HG02759 (cell line): Measurements from ENCODE around the gene PSMD10.
A peak's percentile ranks its signal among the peaks of the same experiment; 100 is the strongest.

Source experiments
- ATAC-seq: cut with Tn5 transposase; IDR thresholded peaks from one replicate; pipeline ENCODE4 v1.9.1; 2021; ENCODE audit warnings: mild to moderate bottlenecking, moderate library complexity; ENCODE audit not compliant: unreplicated experiment

PSMD10 gene, protein sequence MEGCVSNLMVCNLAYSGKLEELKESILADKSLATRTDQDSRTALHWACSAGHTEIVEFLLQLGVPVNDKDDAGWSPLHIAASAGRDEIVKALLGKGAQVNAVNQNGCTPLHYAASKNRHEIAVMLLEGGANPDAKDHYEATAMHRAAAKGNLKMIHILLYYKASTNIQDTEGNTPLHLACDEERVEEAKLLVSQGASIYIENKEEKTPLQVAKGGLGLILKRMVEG

DNA sequence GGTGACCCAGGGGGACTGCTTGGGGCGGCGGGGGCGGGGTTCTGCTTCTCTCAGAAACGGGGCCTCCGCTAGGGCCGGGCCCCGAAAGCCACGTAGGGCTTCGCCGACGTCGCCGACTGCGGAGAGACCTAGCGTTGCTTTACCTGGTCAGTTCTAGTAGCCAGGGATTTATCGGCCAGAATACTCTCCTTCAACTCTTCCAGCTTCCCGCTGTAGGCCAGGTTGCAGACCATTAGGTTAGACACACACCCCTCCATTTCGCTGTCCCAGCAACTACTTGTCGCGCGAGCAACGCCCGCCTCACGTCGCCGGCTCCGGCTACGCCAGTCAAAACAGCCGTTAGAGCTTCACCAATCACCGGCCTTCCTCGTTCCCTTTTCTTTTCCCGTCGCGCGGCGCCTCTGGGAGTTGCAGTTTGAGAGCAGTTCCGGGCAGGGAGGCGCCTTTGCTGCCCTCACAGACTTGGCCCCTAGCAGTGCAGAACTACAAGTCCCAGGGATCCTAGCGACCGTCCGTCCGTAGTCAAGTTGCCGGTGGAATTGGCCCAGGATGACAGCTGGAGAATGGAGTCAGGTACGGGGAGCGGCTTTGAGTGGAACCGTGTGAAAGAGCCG, at the start of gene PSMD10, which contains the start of gene ATG4A:
PSMD10 (minus strand) TSS at position 279 of the 614 bp plus-strand sequence; CDS start at position 257, 22 bp downstream.
ATG4A (plus strand) TSS at position 515 of the 614 bp plus-strand sequence; CDS start at position 564, 49 bp downstream.
- peak; percentile 95 for ATAC-seq

DNA sequence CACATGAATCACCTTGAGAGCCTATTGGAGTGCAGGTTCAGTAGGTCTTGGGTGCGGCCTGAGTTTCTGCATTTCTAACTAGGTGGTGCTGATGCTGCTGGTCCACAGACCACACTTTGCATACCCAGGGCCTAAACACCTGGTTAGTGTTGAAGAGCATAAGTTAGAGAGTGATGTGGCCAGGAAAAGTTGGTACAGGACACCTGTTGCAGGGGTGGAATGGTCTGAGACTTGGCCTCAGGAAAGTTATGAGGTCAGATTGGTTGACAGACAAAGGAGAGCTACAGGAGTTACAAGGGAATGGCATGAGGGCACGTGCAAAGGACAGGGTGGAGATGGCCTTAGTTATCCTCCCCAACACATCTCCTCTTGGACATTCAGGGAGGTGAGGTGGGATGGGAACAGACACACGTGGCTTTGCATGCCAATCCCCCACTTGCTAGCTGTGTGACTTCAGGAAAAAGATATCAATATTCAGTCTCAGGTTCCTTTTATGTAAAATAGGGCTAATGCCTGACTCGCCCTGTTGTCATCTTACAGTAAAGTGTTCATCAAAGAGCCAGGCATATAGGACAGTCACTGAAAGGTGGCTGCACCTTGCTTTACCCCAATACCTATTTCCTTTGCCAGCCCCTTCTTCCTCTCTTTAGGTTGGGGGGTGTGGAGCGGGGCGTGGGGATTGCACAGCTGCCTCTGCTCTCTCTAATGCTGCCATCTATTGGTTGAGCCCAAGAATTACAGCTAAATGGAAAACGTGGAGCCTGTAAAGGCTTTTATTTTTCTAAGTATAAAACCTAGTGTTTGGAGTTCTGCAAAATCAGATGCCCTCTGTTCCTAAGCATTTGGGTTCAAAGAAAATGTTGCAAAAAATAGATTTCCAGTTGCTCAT, 47.7 kb upstream of the PSMD10 start:
- no peak for ATAC-seq

DNA sequence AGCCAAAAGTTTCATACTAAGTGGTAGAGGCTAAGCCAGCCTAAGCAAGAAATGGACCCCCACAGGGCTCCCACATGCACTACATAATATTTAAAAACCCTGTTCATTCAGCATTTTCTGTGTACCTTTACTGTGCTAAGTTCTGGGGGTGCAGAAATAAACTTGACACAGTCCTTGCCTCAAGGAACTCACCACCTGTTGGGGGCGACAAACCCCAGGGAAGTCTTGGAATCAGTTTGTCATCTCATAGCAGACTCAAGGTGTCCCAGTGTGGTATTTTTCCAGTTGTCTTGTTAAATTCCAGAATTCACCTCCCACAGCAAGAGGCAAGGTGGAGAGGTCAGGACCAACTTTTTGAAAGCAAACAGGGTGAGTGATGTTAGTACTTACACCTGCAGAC, 43.4 kb upstream of the PSMD10 start:
- no peak for ATAC-seq

DNA sequence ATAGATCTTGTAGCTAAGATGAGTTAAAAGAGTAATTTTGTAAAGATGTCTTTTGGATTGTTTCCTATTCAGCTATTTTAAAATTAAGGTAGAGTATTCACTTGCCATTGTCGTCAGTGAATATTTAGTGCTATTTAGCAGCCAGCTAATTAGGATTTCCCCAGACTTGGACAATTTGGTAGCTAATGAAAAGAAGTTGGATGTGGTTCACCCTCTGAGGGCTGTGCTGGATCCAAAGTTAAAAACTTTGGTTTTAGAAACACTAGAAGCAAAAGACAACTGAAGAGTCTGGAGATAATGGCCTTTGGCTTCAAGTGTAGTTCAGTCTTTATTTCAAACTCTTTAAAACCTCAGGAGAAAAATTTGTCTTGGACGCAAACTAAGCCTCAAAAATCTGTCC, 41.5 kb upstream of the PSMD10 start:
- no peak for ATAC-seq

DNA sequence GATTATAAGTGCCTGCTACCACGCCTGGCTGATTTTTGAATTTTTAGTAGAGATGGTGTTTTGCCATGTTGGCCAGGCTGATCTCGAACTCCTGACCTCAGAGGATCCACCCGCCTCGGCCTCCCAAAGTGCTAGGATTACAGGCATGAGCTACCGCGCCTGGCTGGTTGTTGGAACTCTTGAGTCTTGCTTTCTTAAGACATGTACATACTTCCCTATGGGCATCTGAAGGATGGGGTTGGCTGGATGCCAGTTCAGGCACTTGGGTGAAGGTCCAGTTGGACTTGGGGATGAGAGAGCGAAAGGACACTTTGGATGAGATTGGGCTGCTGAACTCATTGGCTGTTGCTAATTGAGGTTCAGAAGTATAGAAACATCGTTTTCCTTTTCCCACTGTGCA, 40.7 kb upstream of the PSMD10 start:
- ATAC-seq: no peak

DNA sequence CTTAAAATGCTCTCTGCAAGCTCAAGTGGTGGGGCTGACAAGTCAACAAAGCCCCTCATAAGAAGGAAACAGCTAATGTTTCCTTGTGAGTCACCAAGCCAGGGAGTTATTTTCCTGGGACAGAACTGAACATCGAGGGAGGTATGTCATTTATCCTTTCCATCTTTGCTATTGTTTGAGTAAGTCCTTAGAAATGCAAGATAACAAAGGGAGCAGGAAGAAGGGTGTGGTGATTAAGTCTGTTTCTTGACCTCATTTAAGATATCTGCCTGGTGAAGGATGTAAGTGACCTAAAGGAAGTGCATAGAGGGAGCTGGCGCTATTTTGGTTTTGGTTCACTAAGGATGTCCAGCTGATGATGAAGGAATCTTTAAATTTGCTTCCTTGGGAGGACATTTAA, 40.1 kb upstream of the PSMD10 start:
- no peak for ATAC-seq

DNA sequence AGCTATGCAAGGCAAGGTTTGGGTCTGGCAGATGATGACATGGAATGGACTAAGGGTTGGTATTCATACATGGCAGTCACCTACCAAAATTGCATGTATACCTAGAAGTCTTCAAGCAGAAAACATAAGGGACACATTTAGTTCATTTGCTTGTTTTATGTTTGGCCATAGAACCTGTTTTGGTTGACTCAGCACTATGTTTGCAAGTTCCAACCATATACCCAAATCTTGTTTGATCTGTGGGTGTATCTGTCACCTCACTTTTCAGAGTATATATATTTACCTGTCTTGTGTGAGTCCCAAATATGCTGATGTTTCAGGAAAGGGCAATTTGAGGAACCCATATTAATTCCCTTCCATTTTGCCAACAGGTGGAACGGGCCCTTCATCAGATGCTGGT, 39.5 kb upstream of the PSMD10 start:
- ATAC-seq: no peak

DNA sequence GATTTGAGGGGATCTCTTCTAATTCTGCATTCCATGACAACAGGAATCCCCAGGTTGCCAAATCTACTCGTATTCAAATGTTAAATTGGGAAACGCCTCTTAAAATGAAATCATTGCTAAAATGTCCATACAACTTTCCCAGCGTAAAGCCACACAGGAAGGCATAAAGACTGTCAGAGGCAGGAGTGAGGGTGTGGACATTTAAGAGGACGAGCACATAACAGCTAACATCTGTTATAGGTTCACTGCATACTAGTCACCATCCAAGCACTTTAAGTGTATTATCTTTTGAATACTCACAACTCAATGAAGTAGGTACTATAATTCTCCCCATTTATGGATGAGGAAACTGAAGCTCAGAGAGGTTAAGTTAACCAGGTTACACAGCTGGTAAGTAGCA, 35.8 kb upstream of the PSMD10 start:
- no peak for ATAC-seq

DNA sequence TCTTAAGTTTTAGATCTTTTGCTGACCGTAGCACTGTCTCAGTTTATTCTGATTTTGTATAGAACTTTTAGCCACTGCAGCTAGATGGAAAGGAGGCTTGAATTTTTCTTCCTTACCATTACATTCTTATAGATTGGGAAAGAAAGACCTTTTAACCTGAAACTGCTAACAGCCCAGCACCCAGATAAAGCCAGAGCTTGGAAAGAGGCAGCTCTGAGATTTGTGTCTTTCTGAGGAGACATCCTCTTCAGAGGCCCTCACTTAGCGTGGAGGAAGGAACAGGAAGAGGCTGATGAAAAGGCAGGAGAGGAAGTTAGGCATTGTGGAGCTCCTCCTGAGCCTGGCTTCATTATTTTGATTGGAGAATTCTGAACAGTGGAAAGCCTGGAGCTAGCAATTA, 35.3 kb upstream of the PSMD10 start:
- ATAC-seq: no peak

DNA sequence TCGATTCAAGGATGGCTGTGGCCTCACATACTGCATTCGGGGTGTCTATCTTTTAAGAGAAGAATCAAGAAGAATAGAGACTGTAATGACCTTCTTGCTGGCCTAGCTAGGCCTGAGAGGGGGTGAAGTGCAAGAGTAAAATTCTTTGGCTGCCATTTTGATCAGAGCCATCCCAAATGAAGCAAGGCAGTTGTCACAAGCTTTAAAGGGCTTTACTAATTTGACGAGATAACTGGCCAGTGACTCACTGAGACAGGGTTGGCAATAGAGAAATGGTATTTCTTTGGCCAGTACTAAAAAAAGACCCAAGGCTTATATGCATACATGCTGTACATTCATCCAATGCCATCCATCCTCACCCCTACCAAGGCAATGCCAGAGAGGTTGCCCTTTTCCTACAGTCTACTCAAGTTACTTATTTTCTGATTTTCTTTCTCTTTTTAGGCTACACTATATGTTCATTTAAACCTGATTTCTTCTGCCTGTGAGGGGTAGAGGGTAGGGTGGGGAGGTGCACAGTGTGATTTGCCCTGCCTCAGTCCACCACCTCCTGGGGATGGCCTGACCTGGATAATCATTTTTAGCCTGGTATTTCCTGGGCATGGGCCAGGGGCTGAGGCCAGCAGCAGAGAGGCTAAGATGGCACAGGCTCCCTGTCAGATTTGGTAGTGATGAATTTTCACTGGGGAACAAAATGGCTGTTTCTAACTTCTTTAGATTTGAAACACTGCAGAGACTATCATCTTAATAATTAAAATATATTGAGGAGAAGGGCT, 32.4 kb upstream of the PSMD10 start:
- no peak for ATAC-seq

DNA sequence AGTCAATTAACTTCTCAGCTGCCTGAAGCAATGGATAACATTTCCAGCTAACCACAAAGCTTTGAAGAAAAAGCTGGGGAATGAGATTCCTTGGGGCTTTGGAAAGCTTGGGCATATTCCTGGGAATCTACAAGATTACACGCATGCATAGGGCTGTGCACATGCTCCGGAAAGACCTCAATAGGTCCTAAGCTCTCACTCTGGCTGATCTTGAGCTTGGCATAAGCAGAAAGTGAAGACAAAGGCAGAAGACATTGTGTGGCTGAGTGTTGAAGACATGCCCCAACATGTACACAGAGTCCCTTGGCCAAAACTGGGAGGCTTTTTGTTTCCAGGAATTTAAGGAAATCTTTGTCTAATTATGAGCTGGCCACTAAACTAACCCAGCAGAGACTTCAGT, 31.4 kb upstream of the PSMD10 start:
- no peak for ATAC-seq

DNA sequence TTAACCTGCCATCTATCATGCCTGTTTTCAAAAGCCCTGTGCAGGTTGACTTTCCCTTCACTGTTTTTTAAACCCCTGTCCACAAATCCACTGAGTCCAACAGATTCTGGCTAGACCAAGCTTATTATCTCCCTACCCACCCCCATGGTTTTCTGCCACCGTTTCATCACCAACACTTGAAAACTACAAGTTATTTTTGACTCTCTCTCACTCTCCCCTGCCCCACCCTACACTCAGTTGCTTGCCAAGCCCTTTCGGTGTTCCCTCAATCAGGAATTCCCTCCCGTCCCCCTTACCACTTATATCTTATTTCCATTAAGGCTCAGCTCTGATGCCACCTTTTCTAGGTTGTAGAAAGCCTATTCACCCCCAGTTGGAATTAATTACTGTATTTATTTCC, 29.9 kb upstream of the PSMD10 start:
- no peak for ATAC-seq

DNA sequence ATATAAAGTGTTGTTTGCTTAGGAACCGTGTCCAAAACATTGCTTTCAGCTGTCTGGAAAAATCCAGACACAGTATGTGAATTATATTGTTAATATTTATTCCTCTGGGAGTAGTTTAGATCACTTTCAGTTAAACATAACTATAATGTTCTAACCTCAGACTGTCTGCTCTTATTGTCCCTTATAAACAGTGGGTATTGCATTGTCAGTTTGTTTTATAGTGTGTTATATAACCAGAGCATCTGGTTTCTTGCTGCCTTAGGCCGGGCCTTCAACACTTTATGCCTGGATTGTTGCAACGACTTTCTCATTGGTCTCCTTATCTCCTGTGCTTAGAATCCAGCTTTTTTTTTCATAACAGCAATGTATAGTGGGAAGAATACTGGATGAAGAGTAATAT, 26.6 kb upstream of the PSMD10 start:
- ATAC-seq: no peak

DNA sequence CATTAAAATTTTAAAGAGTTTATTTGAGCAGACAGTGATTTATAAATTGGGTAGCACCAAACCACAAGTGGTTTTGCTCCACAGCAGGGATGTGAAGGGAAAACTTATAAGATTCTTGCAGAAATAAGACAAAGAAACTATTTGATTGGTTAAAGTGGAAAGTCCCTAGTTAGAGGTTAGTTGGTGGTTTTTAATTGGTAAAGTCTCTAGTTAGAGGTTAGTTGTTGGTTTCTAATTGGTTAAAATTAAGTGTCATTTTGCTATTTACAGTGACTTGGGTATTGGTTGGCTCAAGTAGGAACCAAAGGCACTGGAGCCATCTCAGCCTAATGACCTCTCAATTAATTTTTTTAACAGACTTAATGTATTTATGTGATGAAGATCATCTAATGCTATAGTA, 23.2 kb upstream of the PSMD10 start:
- ATAC-seq: no peak

DNA sequence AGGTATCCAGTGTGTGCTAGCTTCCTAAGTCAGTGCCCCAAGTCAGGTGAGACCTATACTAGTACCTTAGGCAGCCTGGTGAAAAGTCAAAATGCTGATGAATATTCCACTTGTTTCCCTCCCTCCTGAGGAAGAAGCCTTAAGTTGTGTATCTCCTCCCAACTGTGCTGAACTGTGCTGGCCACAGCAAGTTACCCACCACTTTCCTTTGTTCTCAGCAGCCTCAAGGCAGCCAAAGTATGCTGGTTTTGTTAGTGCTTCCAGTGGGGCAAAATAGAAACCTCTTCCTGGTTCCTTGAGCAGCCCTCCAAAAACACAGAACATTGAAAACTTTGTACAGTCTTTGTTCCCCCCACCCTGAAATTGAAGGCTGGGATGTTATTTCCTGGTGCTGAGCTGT, 14.1 kb upstream of the PSMD10 start:
- no peak for ATAC-seq

DNA sequence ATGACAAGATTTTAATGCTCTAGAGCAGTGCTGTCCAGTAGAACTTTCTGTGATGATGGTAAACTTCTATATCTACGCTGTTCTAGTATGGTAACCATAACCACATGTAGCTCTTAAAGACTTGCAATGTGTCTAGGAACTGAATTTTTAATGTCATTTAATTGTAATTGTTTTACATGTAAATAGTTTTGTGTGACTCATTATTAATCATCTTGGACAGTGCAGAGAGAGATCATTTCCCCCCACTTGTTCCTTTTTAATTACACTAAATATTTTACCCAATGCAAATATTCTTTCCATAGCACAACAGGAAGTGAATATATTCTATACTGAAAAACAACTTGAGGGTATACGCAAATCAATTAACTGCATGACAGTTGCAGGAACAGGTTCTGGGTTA, 6.0 kb upstream of the PSMD10 start:
- no peak for ATAC-seq

DNA sequence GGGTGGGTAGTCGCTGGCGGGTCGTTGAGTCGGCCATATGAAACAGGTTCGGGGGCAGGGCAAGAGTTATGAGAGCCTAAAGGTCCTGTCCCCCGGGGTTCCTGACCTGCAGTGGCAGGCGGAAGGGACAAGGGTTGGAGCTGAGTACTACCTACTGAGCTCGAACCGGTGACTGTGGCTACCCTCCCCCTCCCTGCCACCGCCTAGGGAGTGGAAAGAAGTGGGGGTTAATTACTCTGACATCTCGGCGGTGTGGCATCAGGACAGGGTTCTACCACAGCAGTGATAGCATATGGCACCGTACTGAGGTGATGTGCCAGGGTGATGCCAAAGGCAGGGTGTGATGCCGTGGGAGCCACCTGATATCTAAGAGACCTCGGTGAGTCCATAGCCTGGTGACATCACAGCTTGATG, 543 bp upstream of the PSMD10 start:
- peak; percentile 47 for ATAC-seq

DNA sequence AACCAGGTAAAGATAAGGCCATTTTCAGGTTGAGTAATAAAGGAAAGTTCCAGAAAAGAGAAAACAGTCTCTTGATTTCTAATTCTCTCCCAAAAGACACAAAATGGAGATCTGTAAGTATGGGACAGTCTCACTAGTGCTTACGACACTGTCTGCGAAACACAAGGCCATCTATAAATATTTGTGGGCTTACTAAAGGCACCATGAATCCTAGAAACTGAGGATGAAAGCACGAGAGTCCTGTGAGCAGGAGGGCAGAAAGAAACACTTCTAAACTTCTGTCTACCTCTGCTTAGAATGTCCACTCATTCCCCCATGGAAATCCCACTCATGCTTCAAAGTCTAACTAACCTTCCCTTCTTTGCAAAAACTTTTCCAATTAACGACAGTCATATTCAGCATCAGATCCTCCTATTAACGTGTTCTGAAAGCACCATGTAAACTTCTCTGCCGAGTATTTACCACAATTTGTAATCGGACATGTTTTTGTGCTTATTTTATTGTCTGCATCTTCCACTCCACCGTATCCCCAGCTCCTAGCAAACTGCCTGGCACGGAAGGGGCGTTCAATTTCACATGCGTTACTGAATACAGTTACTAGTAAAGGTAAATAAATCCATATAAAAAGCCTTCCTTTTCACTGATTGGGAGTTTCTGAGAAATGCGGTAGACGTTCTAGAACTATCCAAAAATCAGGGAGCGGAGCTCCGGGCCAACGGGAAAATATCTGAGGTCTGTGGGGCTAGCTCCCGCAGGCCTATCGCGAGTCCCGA, 665 bp downstream of the PSMD10 start:
- peak; percentile 3 for ATAC-seq

DNA sequence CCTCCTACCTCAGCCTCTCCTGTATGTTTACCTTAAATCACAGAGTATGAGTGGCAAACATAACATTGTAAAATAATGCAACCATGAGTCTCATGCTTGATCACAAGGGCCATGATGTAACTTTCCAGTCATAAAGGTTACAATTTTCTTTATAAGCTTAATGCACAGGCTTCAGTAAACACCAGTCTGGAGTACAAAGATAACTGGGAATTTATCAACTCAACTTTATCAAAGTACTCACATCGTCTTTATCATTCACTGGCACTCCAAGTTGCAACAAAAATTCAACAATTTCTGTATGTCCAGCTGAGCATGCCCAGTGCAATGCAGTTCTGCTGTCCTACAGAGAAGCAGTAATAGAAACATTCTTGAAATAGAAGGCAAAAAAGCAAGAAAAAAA, 2.8 kb downstream of the PSMD10 start:
- no peak for ATAC-seq

DNA sequence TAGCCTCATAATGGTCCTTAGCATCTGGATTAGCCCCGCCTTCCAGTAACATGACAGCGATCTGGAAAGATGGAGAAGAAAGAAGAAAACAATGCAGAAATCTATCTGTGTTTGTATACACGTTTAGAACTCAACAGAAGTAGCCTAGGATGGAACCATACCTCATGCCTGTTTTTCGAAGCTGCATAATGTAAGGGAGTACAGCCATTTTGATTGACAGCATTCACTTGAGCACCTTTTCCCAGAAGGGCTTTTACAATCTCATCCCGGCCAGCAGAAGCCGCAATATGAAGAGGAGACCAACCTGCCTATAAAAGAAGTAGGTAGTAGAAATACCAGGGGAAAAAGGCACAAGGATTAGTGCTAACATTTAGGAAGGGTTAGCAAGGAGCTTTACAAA, 3.5 kb downstream of the PSMD10 start:
- no peak for ATAC-seq
